ENCODE data around the gene ZBTB20.

The ZBTB20 gene

GRCh38 chr3:114834175-114834940 lies 312.7 kb downstream of the ZBTB20 start:
- no peak for DNase-seq (ENCODE audit: extremely low read depth, low read depth)
- TF ChIP-seq CTCF (IDR thresholded peaks at IDR 0.05; ENCODE audit: low read depth, low read length, missing control alignments) = no peak
- H3K4me3 ChIP-seq (replicated peaks; ENCODE audit: low read depth, low read length) = no peak overlapping the region

DNA sequence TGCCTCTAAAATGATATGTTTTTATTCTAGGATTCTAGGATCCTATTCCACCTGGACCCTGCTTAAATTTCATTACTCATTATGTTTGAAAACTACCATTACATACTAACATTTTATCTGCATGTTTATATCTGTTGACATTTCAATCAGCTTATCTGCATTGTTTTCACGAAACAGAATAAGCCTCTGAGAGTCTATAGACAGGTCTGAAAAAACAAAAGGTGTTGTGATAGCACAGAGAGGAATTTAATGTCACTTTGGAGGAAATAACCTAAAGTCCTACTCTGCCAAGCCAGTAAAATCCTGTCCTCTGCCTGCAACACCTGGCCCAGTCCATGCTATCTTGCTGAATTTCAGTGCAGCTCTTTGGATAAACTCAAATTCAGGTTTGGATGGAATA lies 315.2 kb downstream of the ZBTB20 start:
- DNase-seq (ENCODE audit: extremely low read depth, low read depth) = no peak
- no peak for TF ChIP-seq CTCF (IDR thresholded peaks at IDR 0.05; ENCODE audit: low read depth, low read length, missing control alignments)
- H3K4me3 ChIP-seq (replicated peaks; ENCODE audit: low read depth, low read length) = no peak overlapping the region

GRCh38 chr3:114830652-114831051 lies 316.4 kb downstream of the ZBTB20 start:
- no peak for TF ChIP-seq CTCF (IDR thresholded peaks at IDR 0.05; ENCODE audit: low read depth, low read length, missing control alignments)
- no peak overlapping the region for H3K4me3 ChIP-seq (replicated peaks; ENCODE audit: low read depth, low read length)
- DNase-seq (ENCODE audit: extremely low read depth, low read depth) = no peak

DNA sequence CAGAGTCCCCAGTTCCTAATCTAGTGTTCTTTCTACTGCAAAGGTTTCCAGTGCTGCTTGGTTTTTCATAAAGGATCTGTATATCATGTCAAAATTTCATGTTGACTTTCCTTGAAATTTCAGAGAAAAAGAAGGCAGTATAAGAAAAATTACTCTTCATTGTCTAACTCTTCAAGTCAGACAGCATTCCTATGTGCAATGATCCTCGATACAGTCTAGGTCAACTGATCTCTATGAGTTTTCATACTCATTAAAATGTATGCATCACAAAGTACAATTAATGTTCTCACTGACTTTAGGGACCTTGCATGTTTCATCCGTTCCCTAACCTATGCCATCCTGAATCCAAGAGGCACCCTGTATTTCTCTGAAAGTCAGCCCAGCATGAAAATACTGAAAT lies 317.3 kb downstream of the ZBTB20 start:
- DNase-seq (ENCODE audit: extremely low read depth, low read depth) = no peak
- no peak overlapping the region for H3K4me3 ChIP-seq (replicated peaks; ENCODE audit: low read depth, low read length)
- TF ChIP-seq CTCF (IDR thresholded peaks at IDR 0.05; ENCODE audit: low read depth, low read length, missing control alignments) = no peak

GRCh38 chr3:114827495-114827894 lies 319.6 kb downstream of the ZBTB20 start:
- H3K4me3 ChIP-seq (replicated peaks; ENCODE audit: low read depth, low read length) = no peak overlapping the region
- no peak for DNase-seq (ENCODE audit: extremely low read depth, low read depth)
- TF ChIP-seq CTCF (IDR thresholded peaks at IDR 0.05; ENCODE audit: low read depth, low read length, missing control alignments) = peak; percentile 66

DNA sequence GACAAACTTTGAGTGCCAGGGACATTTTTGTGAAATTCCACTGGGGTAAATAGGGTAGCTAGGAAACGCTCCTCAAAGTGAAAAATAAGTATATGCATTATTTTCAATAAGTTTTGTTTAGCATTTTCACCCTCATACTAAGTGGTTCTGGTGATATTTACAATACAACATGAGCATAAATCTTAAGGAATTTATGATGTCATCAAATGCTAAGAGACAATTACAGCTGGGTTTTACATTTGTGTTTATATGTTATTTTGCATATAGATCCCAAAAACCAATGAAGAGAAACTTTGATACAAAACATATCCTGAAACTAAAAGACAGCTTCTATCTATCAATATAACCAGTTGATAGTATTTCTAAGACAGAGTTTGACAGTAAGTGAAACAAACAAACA lies 323.1 kb downstream of the ZBTB20 start:
- TF ChIP-seq CTCF (IDR thresholded peaks at IDR 0.05; ENCODE audit: low read depth, low read length, missing control alignments) = no peak
- DNase-seq (ENCODE audit: extremely low read depth, low read depth) = no peak
- no peak overlapping the region for H3K4me3 ChIP-seq (replicated peaks; ENCODE audit: low read depth, low read length)

- no peak for DNase-seq (ENCODE audit: extremely low read depth, low read depth)
- no peak for TF ChIP-seq CTCF (IDR thresholded peaks at IDR 0.05; ENCODE audit: low read depth, low read length, missing control alignments)
- no peak overlapping the region for H3K4me3 ChIP-seq (replicated peaks; ENCODE audit: low read depth, low read length)
Observed at GRCh38 chr3:114823061-114823460, 324.0 kb downstream of the ZBTB20 start.

Data from HFF-Myc (cell line).